GM21723 (cell line): Measurements from ENCODE around the gene ARNT2.
"Not testable (repeated sequence)": the region's sequence is repeated elsewhere in the genome, so short reads cannot be mapped to it uniquely, and the experiment has no call there.

ENCODE experiments used
- ATAC-seq: cut with Tn5 transposase; IDR thresholded peaks from one replicate; pipeline ENCODE4 v1.9.1; 2021; ENCODE audit warnings: mild to moderate bottlenecking, moderate library complexity; ENCODE audit not compliant: unreplicated experiment

Gene ARNT2

DNA sequence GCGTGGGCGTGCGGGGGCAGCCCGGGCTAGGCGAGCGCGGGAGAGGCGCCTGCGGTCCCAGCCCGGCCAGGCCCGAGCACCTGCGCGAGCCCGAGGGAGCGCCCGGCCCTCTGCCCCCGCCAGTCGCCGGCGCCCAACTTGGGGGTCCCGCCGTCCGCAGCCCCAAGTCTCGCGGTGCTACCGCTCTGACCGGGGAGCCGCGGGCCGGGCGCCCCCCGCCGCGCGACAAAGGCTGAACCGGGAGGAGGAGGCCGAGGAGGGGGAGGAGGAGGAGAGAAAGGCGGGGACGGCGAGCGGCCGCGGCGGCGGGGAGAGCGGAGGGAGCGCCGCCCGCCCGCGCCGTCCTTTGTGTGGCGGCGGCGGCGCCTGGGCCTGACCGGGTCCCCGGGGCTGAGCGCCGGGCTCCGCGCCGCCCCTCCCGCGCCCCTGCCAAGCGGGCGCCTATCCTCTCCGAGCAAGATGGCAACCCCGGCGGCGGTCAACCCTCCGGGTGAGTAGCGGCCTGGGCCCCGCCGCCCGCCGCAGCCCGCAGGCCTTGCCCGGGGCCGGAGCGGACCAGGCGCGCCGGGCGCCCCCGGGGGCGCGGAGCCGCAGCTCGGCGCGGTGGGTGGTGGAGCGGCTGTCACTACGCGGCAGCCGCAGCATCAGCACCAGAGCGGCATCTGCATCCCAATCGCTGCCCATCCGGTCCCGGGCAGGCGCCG, at the start of gene ARNT2:
Gene ARNT2 (plus strand): TSS at position 326 of the 704 bp plus-strand sequence. CDS start 134 bp downstream, at position 460.
- ATAC-seq = no peak

DNA sequence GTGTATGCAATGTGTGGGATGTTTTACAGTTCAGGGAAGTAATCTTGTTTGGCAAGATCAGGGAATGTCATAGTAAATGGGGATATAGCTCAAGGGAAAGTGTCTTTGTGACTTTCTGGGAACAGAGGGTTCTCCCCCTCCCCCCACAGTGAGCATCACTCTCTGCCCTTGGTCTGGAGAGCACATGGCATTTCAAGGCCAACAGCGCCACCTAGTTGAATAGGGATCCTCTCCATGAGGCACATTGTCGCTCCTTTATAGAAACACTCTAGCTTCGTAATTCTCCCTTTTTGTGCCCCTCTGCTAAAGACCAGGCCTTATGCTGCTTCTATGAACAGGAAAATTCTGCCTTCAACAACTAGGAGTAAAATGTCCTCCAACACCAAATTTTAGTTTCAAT, 37.1 kb upstream of the ARNT2 start:
- ATAC-seq = no peak

DNA sequence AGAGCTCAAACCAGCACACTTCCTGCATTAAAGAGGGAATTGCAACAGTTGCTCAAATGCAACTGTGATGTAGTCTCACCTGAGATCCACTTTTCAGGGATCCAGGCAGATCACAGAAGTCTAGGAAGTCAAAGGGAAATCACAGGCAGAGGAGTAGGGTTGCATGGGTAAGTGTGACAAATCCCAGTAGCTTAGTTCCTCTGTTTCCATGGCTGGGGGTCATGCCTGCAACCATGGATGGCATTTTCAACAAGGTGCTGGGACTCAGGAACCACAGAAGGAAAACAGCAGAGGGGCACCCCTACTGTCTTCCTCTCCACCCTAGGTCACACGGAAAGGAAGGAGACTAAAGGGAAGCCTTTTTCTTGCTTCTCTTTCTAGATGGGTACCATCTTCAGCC, 36.5 kb upstream of the ARNT2 start:
- ATAC-seq = no peak

- no peak for ATAC-seq
These were observed 32.3 kb upstream of the ARNT2 start for GRCh38 chr15:80371924-80372323.

DNA sequence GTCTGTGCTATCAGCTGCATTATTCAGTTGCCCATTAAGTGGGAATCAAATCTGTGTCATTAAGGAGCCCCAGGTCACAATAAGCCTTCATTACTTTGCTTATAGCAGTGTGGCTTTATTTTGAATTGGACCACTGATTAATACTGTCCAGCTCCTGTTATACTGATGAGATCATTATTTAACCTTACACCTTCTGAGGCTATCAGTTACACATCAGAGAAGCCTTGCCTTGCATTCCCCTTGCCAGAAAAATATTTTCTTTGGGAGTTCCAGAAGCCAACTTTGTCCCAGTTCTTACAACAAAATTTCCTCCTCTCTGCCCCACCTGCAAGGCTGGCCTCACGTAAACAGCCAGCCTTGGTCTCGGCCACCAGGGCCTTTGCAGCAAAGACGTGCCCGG, 29.7 kb upstream of the ARNT2 start:
- ATAC-seq = no peak

DNA sequence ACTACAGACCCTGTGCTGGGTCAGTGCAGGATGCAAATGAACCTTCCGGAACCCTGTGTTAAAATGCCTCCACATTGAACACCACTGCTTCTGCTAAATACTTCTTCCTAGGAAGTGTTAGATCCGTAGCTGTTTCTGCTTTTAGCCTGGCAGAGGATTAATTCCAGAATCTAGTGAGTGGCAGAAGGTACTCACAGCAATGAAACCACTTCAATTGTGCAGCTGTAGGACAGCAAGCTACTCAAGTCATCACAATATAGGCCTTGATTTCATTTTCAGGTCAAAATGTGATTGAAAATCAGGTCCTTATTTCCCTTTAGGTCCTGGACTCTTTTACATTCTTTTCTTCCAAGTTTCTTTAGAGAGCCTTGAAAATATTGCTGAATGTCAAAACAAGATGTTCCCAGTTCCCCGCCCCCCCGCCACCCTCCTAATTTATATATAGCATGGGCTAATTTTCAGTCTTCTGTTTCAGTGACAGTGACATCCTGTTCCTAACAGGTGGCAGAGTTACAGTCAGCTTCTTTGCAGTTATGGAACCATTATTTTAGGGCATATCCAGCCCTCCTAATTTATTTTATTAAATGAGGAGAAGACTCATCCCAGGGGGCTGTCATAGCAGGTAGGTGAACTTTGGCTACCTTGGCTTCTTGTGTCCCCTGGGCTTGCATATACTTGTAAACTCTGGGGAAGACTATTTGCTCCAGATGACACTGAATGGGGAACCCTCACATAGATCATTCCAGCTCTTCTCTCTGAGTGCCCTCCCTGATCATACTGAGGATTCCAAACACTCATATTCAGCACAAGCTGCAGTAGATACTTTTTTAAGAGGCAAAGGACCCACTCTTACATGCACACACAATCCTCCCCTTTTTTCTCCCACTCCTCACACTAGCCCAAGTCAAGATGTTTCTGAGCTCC, 28.0 kb upstream of the ARNT2 start:
- no peak for ATAC-seq

GRCh38 chr15:80379693-80380092, 24.5 kb upstream of the ARNT2 start:
- no peak for ATAC-seq

- no peak for ATAC-seq
These were observed 24.0 kb upstream of the ARNT2 start for GRCh38 chr15:80380154-80380553.

GRCh38 chr15:80382285-80382684, 21.9 kb upstream of the ARNT2 start:
- no peak for ATAC-seq

DNA sequence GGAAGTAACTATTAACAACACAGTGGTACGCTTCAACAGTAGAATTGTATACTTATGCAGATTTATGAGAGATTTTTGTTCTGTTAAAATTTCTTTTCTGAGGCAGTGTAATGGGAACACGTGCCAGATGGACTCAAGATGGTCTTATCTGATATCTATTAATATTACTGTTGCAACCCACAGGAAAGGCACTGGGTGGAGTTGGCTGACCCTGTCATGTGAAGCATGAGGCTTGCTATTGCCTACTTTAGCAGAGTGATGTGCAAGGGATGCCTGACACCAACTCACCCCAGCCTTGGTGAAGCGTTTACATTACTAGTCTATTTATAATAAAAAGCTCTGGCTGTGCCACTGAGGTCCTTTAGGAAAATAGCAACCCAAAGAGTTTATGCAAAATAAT, 19.8 kb upstream of the ARNT2 start:
- ATAC-seq = no peak

DNA sequence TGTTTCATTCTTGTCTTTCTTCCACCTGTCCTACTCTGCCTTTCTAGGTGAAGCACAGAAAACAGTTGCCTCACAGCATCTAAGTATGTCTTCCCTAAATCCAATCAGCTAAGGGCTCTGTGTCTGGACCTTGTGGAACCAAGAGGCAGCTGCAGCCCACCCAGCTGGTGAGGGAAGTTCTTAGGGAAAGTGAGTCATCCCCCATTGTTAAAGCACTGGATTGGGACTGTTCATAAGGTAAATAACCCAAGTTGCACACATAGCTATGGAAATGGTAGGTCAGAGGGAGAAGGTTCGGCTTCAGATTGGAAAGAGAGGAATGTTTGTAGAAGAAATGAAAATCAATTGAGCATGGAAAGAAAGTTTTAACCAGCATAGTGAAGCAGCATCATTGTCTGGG, 18.0 kb upstream of the ARNT2 start:
- ATAC-seq = no peak

DNA sequence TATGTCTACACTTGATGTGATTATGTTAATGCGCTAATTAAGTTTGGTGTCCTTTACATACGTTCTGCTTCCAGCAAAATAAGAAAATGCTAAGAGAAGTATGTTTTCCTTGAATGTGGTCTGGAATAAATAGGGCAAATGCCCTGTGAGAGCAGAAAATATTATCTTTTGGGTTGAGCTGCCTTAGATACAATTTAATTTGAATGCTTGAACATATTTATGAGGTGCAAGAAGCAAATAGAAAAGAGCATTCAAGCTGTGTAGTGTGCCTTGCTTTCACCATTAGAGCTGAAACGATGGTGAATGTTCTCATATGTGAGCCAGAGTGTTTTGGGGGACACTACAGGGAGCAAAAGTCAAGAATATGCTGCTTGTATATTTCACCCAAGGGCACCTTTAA, 15.9 kb upstream of the ARNT2 start:
- no peak for ATAC-seq

- no peak for ATAC-seq
These were observed 14.8 kb upstream of the ARNT2 start for GRCh38 chr15:80389370-80389769.

GRCh38 chr15:80390942-80391341, 13.2 kb upstream of the ARNT2 start:
- not testable (repeated sequence) for ATAC-seq

DNA sequence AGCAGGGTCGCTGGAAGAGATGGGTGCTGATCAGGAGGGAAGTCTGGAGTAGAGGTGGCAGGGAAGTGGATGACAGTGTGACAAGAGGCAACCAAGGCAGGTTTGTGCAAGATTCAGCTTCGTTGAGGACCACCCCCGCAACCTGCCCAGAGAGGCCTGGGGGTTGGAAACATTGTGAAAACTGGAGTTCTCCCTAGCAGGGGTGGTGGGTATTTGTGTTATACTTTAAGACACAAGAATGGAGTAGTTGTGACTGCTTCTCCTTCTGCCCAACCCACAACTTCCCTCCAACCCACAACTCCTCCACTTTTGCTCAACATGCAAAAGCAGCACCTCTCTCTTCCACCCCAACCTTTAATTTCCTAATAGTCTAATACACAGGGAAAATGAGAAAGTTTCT, 8.6 kb upstream of the ARNT2 start:
- no peak for ATAC-seq

- ATAC-seq = no peak
These were observed 8.1 kb upstream of the ARNT2 start for GRCh38 chr15:80396096-80396495.

- no peak for ATAC-seq
These were observed 4.7 kb upstream of the ARNT2 start for GRCh38 chr15:80399508-80399907.

- no peak for ATAC-seq
These were observed 2.7 kb upstream of the ARNT2 start for GRCh38 chr15:80401456-80401855.

GRCh38 chr15:80402339-80402738, 1.8 kb upstream of the ARNT2 start:
- no peak for ATAC-seq

DNA sequence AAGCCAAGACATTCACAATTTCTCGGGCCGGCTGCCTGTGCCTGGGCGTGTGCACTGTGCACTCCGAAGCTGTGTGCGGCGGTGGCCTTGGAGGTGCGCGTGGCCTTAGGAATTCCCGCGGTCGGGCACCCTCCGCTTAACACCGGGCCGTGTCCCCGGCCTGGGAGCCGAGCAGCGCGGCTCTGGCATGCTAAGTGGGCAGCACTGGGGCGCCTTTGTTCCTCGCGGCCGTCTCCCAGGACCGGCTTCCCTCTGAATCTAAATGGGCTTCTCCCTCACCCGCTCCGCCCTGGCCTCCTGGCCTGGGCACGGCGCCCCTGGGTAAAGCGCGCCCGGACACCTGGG, 498 bp upstream of the ARNT2 start:
- ATAC-seq = no peak

GRCh38 chr15:80404761-80405553, 775 bp downstream of the ARNT2 start:
- ATAC-seq = no peak

DNA sequence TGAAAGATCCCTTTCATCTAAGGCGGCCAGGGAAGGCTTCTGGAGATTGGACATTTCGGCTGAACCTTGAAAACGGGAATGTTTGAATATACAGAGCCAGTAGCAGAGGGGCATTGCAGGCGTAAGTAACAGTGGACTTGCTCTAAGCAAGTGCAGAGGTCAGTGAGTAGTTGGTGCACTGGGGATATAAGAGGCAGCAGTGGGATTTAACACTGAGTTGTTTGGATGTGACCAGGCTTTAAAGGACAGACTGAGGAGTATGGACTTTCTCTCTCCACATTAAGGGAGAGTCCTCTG, 1.3 kb downstream of the ARNT2 start:
- no peak for ATAC-seq
